Measurements from ENCODE around the gene LGR6. TPM values are rescaled to one million over a fixed set of nuclear protein-coding genes. Genes with fewer than 3 reads are reported as not detected.

Gene LGR6
- total and polyA plus RNA-seq, 2 donors (not counting 1 experiment from before 2014, with no cell fraction given) = 0.28 TPM; not detected in 1

DNA sequence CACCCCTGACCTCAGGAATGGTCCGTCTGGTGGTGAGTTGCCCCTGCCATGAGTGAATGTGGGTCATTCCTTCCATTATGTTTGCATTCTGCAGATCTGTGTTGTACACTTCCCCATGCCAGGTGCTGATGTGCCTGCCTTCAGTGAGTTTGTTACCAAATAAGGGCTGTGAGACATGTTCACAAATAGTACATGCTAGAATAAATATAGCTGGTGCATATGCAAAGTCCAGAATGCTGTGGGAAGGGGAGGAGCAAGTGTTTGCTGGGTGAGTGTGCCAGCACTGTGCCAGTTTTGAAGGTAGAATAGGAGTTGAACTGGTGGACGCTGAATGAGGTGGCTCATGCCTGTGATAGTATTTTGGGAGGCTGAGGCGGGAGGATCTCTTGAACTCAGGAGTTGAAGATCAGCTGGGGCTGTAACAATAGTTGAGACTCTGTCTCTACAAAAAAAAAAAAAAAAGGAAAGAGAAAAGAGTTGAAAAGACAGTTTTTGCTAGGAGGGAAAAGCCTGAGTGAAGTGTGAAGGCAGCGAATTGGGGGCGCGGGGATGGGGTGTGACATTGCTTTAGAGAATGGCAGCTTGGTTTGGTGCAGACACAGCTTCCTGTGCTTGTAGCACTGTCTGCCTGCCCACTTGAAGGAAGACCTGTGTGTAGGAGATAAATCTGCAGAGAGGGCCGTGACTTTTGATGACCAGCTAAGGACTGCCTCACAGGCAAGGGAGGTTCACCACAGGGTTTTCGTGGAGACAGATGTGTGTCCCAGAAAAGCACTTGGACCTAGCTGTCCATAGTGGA is 61.1 kb downstream of the LGR6 start:
- 81% methylated on average over 8 of the region's 8 CpGs for WGBS (ENCODE audit: insufficient coverage)
- Histone ChIP-seq H3K36me3 (replicated peaks in 1 of 2; ENCODE audit: control extremely low read depth in 1 of 2, control insufficient read depth in 1 of 2, extremely low read depth in 1 of 2, insufficient read depth in 2 of 2, low read length in 1 of 2) (no peaks in the 10 kb centered on the region), H3K27ac (ENCODE audit: low read length in 2 of 2) (no peak overlapping the region), H4K20me1 (ENCODE audit: control insufficient read depth, insufficient read depth, low read length, poor library complexity, severe bottlenecking) (no peaks in the 10 kb centered on the region), H3K4me3 (ENCODE audit: control extremely low read depth in 1 of 5, extremely low read depth in 1 of 5, insufficient read depth in 1 of 5, low read depth in 2 of 5, low read length in 4 of 5) (no peak overlapping the region), H3K27me3 (replicated peaks in 1 of 4; ENCODE audit: control extremely low read depth in 1 of 4, control insufficient read depth in 3 of 4, insufficient read depth in 4 of 4, low read length in 3 of 4) (peaks cover 0 to 7% (median 3%) of the 10 kb centered on the region in 4 experiments), H3K9ac (ENCODE audit: low read length) (no peak overlapping the region), H3K9me3 (ENCODE audit: control extremely low read depth in 1 of 3, control insufficient read depth in 2 of 3, insufficient read depth in 1 of 3, low read length in 2 of 3) (no peaks in the 10 kb centered on the region), H3K4me1 (ENCODE audit: control insufficient read depth in 2 of 2, insufficient read depth in 2 of 2, low read length in 2 of 2) (no peaks in the 10 kb centered on the region), H3K79me2 (ENCODE audit: control insufficient read depth, insufficient read depth, low read length) (no peaks in the 10 kb centered on the region), H3K4me2 (replicated peaks; ENCODE audit: low read depth, low read length, poor library complexity, severe bottlenecking) (no peak overlapping the region), H2AFZ (ENCODE audit: insufficient read depth, low read depth, low read length, poor library complexity, severe bottlenecking) (no peak overlapping the region)
- H3K27me3 Mint-ChIP-seq = peaks cover 26% of the 10 kb centered on the region
- TF ChIP-seq CTCF (IDR thresholded peaks at IDR 0.05) (no peak), EZH2 (IDR thresholded peaks at IDR 0.05; ENCODE audit: borderline replicate concordance, insufficient read depth, low read depth, low read length, poor library complexity, severe bottlenecking) (no peak)
- no peaks in the 10 kb centered on the region for H3K9me3 Mint-ChIP-seq (ENCODE audit: insufficient read depth)
- ChIA-PET CTCF (no interaction called here), POLR2A (no interaction called here)
- intact Hi-C loops (cut with micrococcal nuclease) = no loop called here
- ATAC-seq (ENCODE audit: low read depth) = no peak
- no peak overlapping the region for H3K27ac Mint-ChIP-seq
- no peaks in the 10 kb centered on the region for H3K4me1 Mint-ChIP-seq
- no peak for DNase-seq
- H3K4me3 Mint-ChIP-seq = no peak overlapping the region

GRCh38 chr1:202255343-202255742 is 61.7 kb downstream of the LGR6 start:
- no peaks in the 10 kb centered on the region for H3K4me1 ChIP-seq (ENCODE audit: control insufficient read depth in 2 of 2, insufficient read depth in 2 of 2, low read length in 2 of 2)
- H3K79me2 ChIP-seq (ENCODE audit: control insufficient read depth, insufficient read depth, low read length) = no peaks in the 10 kb centered on the region
- 93% methylated on average over 4 of the region's 7 CpGs for WGBS (ENCODE audit: insufficient coverage)
- Mint-ChIP-seq H3K4me1 (no peaks in the 10 kb centered on the region), H3K4me3 (no peak overlapping the region), H3K27ac (no peak overlapping the region), H3K9me3 (ENCODE audit: insufficient read depth) (no peaks in the 10 kb centered on the region), H3K27me3 (peaks cover 23% of the 10 kb centered on the region)
- TF ChIP-seq CTCF (IDR thresholded peaks at IDR 0.05) = no peak
- TF ChIP-seq EZH2 (IDR thresholded peaks at IDR 0.05; ENCODE audit: borderline replicate concordance, insufficient read depth, low read depth, low read length, poor library complexity, severe bottlenecking) = no peak
- DNase-seq (no peak), ATAC-seq (ENCODE audit: low read depth) (no peak)
- ChIA-PET POLR2A (no interaction called here), CTCF (no interaction called here)
- no peak overlapping the region for H2AFZ ChIP-seq (ENCODE audit: insufficient read depth, low read depth, low read length, poor library complexity, severe bottlenecking)
- no peaks in the 10 kb centered on the region for H3K9me3 ChIP-seq (ENCODE audit: control extremely low read depth in 1 of 3, control insufficient read depth in 2 of 3, insufficient read depth in 1 of 3, low read length in 2 of 3)
- no peak overlapping the region for H3K4me3 ChIP-seq (ENCODE audit: control extremely low read depth in 1 of 5, extremely low read depth in 1 of 5, insufficient read depth in 1 of 5, low read depth in 2 of 5, low read length in 4 of 5)
- peaks cover 0 to 5% (median 3%) of the 10 kb centered on the region in 4 experiments for H3K27me3 ChIP-seq (replicated peaks in 1 of 4; ENCODE audit: control extremely low read depth in 1 of 4, control insufficient read depth in 3 of 4, insufficient read depth in 4 of 4, low read length in 3 of 4)
- no peak overlapping the region for H3K27ac ChIP-seq (ENCODE audit: low read length in 2 of 2)
- intact Hi-C loops (cut with micrococcal nuclease) = no loop called here
- H3K9ac ChIP-seq (ENCODE audit: low read length) = no peak overlapping the region
- no peaks in the 10 kb centered on the region for H3K36me3 ChIP-seq (replicated peaks in 1 of 2; ENCODE audit: control extremely low read depth in 1 of 2, control insufficient read depth in 1 of 2, extremely low read depth in 1 of 2, insufficient read depth in 2 of 2, low read length in 1 of 2)
- no peaks in the 10 kb centered on the region for H4K20me1 ChIP-seq (ENCODE audit: control insufficient read depth, insufficient read depth, low read length, poor library complexity, severe bottlenecking)
- no peak overlapping the region for H3K4me2 ChIP-seq (replicated peaks; ENCODE audit: low read depth, low read length, poor library complexity, severe bottlenecking)
